RKO (cell line): Measurements from ENCODE around the gene CHD2.
"Not testable (repeated sequence)": the region's sequence is repeated elsewhere in the genome, so short reads cannot be mapped to it uniquely, and the experiment has no call there.

Source experiments
- DNase-seq: peaks from one replicate; pipeline ENCODE4 v3.0.0-alpha.2; 2016; ENCODE audit warnings: low spot score

CHD2 gene

GRCh38 chr15:92899948-92900730 is at the start of gene CHD2:
CHD2 (plus strand) TSS chr15:92900324; CDS start chr15:92901238, 914 bp downstream.
- peak; percentile 94 for DNase-seq

GRCh38 chr15:92853222-92853621 is 46.9 kb upstream of the CHD2 start:
- DNase-seq = no peak

GRCh38 chr15:92861742-92862141 is 38.4 kb upstream of the CHD2 start:
- no peak for DNase-seq

- DNase-seq = no peak
Observed at GRCh38 chr15:92864127-92864814, 35.9 kb upstream of the CHD2 start.

- no peak for DNase-seq
Observed at GRCh38 chr15:92869263-92869940, 30.7 kb upstream of the CHD2 start.

GRCh38 chr15:92870010-92870591 is 30.0 kb upstream of the CHD2 start:
- DNase-seq = no peak

GRCh38 chr15:92872967-92873366 is 27.2 kb upstream of the CHD2 start:
- DNase-seq = not testable (repeated sequence)

- DNase-seq = no peak
Observed at GRCh38 chr15:92877000-92877399, 23.1 kb upstream of the CHD2 start.

GRCh38 chr15:92877416-92877815 is 22.7 kb upstream of the CHD2 start:
- no peak for DNase-seq

GRCh38 chr15:92878593-92879053 is 21.5 kb upstream of the CHD2 start:
- no peak for DNase-seq

- no peak for DNase-seq
Observed at GRCh38 chr15:92879949-92880725, 20.0 kb upstream of the CHD2 start.

- DNase-seq = no peak
Observed at GRCh38 chr15:92880796-92881195, 19.3 kb upstream of the CHD2 start.

GRCh38 chr15:92881211-92881754 is 18.8 kb upstream of the CHD2 start:
- DNase-seq = no peak

GRCh38 chr15:92881802-92882696 is 18.1 kb upstream of the CHD2 start:
- DNase-seq = peak; percentile 100

- no peak for DNase-seq
Observed at GRCh38 chr15:92882697-92883162, 17.4 kb upstream of the CHD2 start.

GRCh38 chr15:92883163-92883875 is 16.8 kb upstream of the CHD2 start:
- no peak for DNase-seq

GRCh38 chr15:92883876-92884435 is 16.2 kb upstream of the CHD2 start:
- DNase-seq = peak; percentile 83

GRCh38 chr15:92884436-92885223 is 15.5 kb upstream of the CHD2 start:
- peak; percentile 69 for DNase-seq
